Measurements from ENCODE around the gene WBP1. TPM values are rescaled to one million over a fixed set of nuclear protein-coding genes. Genes with fewer than 3 reads are reported as not detected.

The WBP1 gene
- total RNA-seq: 10 to 100 TPM; 47.6 to 48.3 TPM

- intact Hi-C loops (cut with DNase I): no loop called here
- Histone ChIP-seq H3K36me3 (no peaks in the 10 kb centered on the region), H3K27ac (peak within 1 kb of the TSS; percentile 100), H3K9ac (ENCODE audit: low read depth in 2 of 2, low read length in 2 of 2) (peak within 1 kb of the TSS; percentile 94 to 98), H3K4me1 (peaks cover 15% of the 10 kb centered on the region), H3K27me3 (no peaks in the 10 kb centered on the region), H3K4me3 (peak within 1 kb of the TSS; percentile 68), H3K9me3 (no peaks in the 10 kb centered on the region)
- TF ChIP-seq, protein P1, sequence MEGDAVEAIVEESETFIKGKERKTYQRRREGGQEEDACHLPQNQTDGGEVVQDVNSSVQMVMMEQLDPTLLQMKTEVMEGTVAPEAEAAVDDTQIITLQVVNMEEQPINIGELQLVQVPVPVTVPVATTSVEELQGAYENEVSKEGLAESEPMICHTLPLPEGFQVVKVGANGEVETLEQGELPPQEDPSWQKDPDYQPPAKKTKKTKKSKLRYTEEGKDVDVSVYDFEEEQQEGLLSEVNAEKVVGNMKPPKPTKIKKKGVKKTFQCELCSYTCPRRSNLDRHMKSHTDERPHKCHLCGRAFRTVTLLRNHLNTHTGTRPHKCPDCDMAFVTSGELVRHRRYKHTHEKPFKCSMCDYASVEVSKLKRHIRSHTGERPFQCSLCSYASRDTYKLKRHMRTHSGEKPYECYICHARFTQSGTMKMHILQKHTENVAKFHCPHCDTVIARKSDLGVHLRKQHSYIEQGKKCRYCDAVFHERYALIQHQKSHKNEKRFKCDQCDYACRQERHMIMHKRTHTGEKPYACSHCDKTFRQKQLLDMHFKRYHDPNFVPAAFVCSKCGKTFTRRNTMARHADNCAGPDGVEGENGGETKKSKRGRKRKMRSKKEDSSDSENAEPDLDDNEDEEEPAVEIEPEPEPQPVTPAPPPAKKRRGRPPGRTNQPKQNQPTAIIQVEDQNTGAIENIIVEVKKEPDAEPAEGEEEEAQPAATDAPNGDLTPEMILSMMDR (IDR thresholded peaks at IDR 0.05): no peak
- peak; percentile 100 for DNase-seq
Measured at GRCh38 chr2:74458132-74458937, at the start of gene WBP1. Gene WBP1, plus strand, starts transcription at chr2:74458438. Its CDS starts 165 bp downstream, at chr2:74458603.

DNA sequence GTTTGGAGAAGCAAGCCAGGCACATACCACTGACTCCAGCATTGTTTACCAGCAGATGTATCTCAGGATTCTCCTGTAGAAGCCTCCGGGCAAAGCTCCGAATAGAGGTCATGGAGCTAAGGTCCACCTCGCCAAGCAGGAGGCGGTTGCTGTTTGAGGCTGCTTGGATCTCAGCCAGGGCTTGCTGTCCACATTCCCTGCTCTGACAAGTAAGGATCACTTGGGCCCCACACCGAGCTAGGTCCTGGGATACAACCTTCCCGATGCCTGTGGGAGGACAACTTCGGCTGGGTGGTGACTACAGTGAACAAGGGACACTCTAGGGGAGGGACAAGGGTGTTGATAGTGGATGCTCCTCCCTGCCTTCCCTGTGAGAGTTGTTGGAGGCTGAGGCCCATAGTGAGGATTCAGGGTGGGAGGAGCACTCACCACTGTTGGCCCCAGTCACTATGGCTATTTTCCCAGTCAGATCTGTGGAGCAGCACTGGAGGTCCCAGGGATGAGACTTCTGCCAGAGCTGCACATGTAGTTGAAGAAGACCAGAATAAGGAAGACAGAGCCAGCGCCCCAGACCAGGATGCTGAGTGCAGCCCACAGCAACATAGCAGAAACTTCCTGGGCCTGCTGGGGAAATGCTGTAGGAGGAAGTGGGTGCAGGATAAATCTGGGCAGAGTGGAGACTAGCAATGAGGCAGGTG, 45.1 kb upstream of the WBP1 start:
- H3K36me3 ChIP-seq: no peaks in the 10 kb centered on the region
- intact Hi-C loops (cut with DNase I): no loop called here
- H3K4me3 ChIP-seq: no peak overlapping the region
- peak; percentile 44 for DNase-seq
- H3K27ac ChIP-seq: no peak overlapping the region
- no peaks in the 10 kb centered on the region for H3K4me1 ChIP-seq
- TF ChIP-seq, protein P1 (IDR thresholded peaks at IDR 0.05): no peak
- H3K27me3 ChIP-seq: no peaks in the 10 kb centered on the region
- H3K9me3 ChIP-seq: no peaks in the 10 kb centered on the region
- peak overlapping the region in 1 of 2 donors; percentile 48 for H3K9ac ChIP-seq (ENCODE audit: low read depth in 2 of 2, low read length in 2 of 2)

DNA sequence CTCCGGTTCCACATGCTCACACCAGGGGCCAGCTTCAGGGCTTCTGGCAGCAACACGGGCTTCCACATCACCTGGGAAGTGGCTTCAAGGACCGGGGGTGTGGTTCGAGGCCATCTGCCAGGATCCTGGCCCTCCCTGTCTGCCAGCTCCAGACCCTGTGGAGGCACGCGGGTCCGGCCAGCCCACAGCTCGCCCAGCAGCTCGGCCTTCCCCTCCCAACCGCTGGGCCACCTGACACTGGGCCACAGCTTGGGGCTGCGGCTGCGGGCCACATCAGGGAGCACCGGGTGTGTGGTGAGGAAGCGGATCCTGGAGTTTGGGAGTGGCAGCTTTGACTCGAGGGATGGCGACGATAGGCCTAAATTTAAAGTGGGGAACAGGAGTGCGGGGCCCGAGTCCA, 43.8 kb upstream of the WBP1 start:
- Histone ChIP-seq H3K4me1 (no peaks in the 10 kb centered on the region), H3K4me3 (peak overlapping the region; percentile 52), H3K27ac (no peak overlapping the region), H3K36me3 (no peaks in the 10 kb centered on the region), H3K9me3 (no peaks in the 10 kb centered on the region), H3K27me3 (no peaks in the 10 kb centered on the region), H3K9ac (ENCODE audit: low read depth in 2 of 2, low read length in 2 of 2) (peak overlapping the region; percentile 48 to 84)
- TF ChIP-seq, protein P1 (IDR thresholded peaks at IDR 0.05): no peak
- intact Hi-C loops (cut with DNase I): no loop called here
- DNase-seq: no peak

- intact Hi-C loops (cut with DNase I): no loop called here
- TF ChIP-seq, protein P1 (IDR thresholded peaks at IDR 0.05): no peak
- H3K9ac ChIP-seq (ENCODE audit: low read depth in 2 of 2, low read length in 2 of 2): peak overlapping the region; percentile 59 to 84
- H3K9me3 ChIP-seq: no peaks in the 10 kb centered on the region
- no peaks in the 10 kb centered on the region for H3K36me3 ChIP-seq
- H3K27ac ChIP-seq: peak overlapping the region; percentile 9
- H3K4me3 ChIP-seq: peak overlapping the region; percentile 52
- DNase-seq: peak; percentile 56
- H3K4me1 ChIP-seq: no peaks in the 10 kb centered on the region
- H3K27me3 ChIP-seq: no peaks in the 10 kb centered on the region
Measured at GRCh38 chr2:74414881-74415761, 43.1 kb upstream of the WBP1 start.
